K562 (cell line): ENCODE results near the gene FMN2. TPM values are rescaled to one million over a fixed set of nuclear protein-coding genes. Genes with fewer than 3 reads are reported as not detected.
A peak's percentile ranks its signal among the peaks of the same experiment; 100 is the strongest.

Source experiments
- KDM1A ChIP-seq, 2 experiments: fragments of 450-650 bp; IDR thresholded peaks; 2 replicates each; pipeline ENCODE4 v1.6.1; 2016; ENCODE audit warnings: mild to moderate bottlenecking in 2 of 2
- NBN ChIP-seq: fragments of 450-650 bp; IDR thresholded peaks from 2 replicates; pipeline ENCODE4 v1.6.1; 2016; ENCODE audit warnings: low read depth, mild to moderate bottlenecking
- POLR2H ChIP-seq: IDR thresholded peaks from 2 replicates; pipeline ENCODE4 v1.6.1; 2016; ENCODE audit warnings: missing genetic modification characterization, low read depth, mild to moderate bottlenecking, control low read depth, missing compliant biosample characterization, moderate library complexity
- RAD21 ChIP-seq, 2 experiments: fragments of 250-450 bp in 1 of 2; fragments of 450-650 bp in 1 of 2; sonication (Bioruptor Pico) in 1 of 2; formaldehyde crosslinking in 1 of 2; IDR thresholded peaks in 1 of 2; conservative IDR thresholded peaks in 1 of 2; 2 replicates each; pipeline versions ENCODE4 v1.4.0 to v1.8.0; 2020 to 2022; ENCODE audit warnings: mild to moderate bottlenecking in 2 of 2, moderate library complexity in 1 of 2
- RUNX1 ChIP-seq: sonication (generic); IDR thresholded peaks from 2 replicates; pipeline ENCODE4 v1.6.1; 2016; ENCODE audit warnings: antibody characterized with exemption, low read depth
- ZNF76 ChIP-seq: fragments of 250-450 bp; sonication (Bioruptor Pico); IDR thresholded peaks from 2 replicates; pipeline ENCODE4 v1.4.0; 2020; ENCODE audit warnings: mild to moderate bottlenecking, moderate library complexity, borderline replicate concordance
- polyA plus RNA-seq, 8 experiments: library from polyadenylated mRNA; depleted of rRNA in 4 of 8; stranded (reverse) in 5 of 8; unstranded in 3 of 8; fragments of >200 nt; fragmentation: Nextera tagmentation in 2 of 8; fragmentation: Illumina TruSeq in 1 of 8; extraction: Ambion mirVana in 2 of 8; extraction: Trizol in 1 of 8; gene quantifications; 2 replicates each; pipeline versions ENCODE4 v1.2.1 to v1.2.3, GENCODE V29; 2011 to 2014; ENCODE audit warnings: inconsistent platforms in 1 of 8, missing spikeins in 1 of 8
- total RNA-seq, 7 experiments: library from RNA; depleted of rRNA in 6 of 7; stranded (reverse); fragments of >200 nt in 6 of 7; fragmentation: Illumina TruSeq in 2 of 7; extraction: Trizol in 2 of 7; gene quantifications; 2 replicates each; pipeline versions ENCODE4 v1.2.1 to v1.2.3, GENCODE V29; 2011 to 2021; ENCODE audit warnings: low replicate concordance in 1 of 7
- TF ChIP-seq, protein P1 (sequence below), 2 experiments: fragments of 450-650 bp; formaldehyde crosslinking in 1 of 2; IDR thresholded peaks; 2 replicates each; pipeline versions ENCODE4 v1.4.0 to v1.6.1; 2014 to 2020; ENCODE audit warnings: mild to moderate bottlenecking in 2 of 2, borderline replicate concordance in 1 of 2, low read depth in 1 of 2
- TF ChIP-seq, protein P2 (sequence below), 3 experiments: IDR thresholded peaks in 2 of 3; conservative IDR thresholded peaks in 1 of 3; 2 replicates each; pipeline ENCODE4 v1.5.1; 2011 to 2012; ENCODE audit warnings: low read length in 3 of 3, mild to moderate bottlenecking in 3 of 3, control low read depth in 2 of 3, improper control_type of control experiment in 1 of 3, inconsistent platforms in 1 of 3, low read depth in 1 of 3, mixed read lengths in 1 of 3, moderate library complexity in 1 of 3; ENCODE audit not compliant: insufficient read depth in 2 of 3

FMN2 gene
- total and polyA plus RNA-seq, 9 of the 15 experiments (the other 6 are each of a cell fraction or from before 2014, with no cell fraction given): 0.15 to 0.45 (median 0.16) TPM; not detected in 3

DNA sequence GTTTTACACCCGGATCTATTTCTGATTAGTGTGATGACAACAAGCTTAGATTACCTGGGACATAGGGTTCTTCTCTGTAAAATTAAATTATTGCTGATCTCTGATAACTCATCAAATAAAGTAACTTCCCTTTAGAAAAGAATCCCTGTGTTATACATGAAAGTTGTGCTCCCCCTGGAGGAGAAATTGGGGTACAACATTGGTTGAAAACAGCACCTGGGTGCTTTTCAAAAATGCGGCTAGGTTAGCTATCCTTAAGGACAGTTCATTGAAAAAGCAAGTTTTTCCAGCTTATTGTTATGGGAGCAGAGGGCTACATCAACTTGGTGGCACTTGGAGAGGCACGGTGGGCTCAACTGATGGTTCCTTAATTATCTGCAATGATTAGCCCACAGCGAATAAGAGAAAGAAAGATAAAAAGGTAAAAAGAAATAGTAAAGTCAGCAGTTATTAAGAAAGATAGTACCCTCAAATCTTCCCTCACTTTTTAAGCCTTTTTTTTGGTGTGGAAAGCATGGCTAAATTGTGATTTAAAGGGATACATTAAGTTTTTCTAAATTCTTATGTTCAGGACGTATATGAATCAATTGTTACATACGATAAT lies 97.8 kb downstream of the FMN2 start (continued):
- TF ChIP-seq, protein P1, sequence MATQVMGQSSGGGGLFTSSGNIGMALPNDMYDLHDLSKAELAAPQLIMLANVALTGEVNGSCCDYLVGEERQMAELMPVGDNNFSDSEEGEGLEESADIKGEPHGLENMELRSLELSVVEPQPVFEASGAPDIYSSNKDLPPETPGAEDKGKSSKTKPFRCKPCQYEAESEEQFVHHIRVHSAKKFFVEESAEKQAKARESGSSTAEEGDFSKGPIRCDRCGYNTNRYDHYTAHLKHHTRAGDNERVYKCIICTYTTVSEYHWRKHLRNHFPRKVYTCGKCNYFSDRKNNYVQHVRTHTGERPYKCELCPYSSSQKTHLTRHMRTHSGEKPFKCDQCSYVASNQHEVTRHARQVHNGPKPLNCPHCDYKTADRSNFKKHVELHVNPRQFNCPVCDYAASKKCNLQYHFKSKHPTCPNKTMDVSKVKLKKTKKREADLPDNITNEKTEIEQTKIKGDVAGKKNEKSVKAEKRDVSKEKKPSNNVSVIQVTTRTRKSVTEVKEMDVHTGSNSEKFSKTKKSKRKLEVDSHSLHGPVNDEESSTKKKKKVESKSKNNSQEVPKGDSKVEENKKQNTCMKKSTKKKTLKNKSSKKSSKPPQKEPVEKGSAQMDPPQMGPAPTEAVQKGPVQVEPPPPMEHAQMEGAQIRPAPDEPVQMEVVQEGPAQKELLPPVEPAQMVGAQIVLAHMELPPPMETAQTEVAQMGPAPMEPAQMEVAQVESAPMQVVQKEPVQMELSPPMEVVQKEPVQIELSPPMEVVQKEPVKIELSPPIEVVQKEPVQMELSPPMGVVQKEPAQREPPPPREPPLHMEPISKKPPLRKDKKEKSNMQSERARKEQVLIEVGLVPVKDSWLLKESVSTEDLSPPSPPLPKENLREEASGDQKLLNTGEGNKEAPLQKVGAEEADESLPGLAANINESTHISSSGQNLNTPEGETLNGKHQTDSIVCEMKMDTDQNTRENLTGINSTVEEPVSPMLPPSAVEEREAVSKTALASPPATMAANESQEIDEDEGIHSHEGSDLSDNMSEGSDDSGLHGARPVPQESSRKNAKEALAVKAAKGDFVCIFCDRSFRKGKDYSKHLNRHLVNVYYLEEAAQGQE (IDR thresholded peaks at IDR 0.05; ENCODE audit: borderline replicate concordance): peak; percentile 12; the same call in 1 of the 2 replicates
- TF ChIP-seq, protein P1 (CRISPR knock-in tag; IDR thresholded peaks at IDR 0.05; ENCODE audit: low read depth): no peak
- TF ChIP-seq RAD21 (CRISPR knock-in tag; conservative IDR thresholded peaks at IDR 0.05 in 1 of 2, IDR thresholded peaks at IDR 0.05 in 1 of 2): peak; percentile 35 to 49; a peak in 3 of 4 replicates
- no peak for TF ChIP-seq NBN
- no peak for TF ChIP-seq RUNX1
- no peak for TF ChIP-seq KDM1A (IDR thresholded peaks at IDR 0.05)
- TF ChIP-seq, protein P2, sequence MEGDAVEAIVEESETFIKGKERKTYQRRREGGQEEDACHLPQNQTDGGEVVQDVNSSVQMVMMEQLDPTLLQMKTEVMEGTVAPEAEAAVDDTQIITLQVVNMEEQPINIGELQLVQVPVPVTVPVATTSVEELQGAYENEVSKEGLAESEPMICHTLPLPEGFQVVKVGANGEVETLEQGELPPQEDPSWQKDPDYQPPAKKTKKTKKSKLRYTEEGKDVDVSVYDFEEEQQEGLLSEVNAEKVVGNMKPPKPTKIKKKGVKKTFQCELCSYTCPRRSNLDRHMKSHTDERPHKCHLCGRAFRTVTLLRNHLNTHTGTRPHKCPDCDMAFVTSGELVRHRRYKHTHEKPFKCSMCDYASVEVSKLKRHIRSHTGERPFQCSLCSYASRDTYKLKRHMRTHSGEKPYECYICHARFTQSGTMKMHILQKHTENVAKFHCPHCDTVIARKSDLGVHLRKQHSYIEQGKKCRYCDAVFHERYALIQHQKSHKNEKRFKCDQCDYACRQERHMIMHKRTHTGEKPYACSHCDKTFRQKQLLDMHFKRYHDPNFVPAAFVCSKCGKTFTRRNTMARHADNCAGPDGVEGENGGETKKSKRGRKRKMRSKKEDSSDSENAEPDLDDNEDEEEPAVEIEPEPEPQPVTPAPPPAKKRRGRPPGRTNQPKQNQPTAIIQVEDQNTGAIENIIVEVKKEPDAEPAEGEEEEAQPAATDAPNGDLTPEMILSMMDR (IDR thresholded peaks at IDR 0.05 in 2 of 3, conservative IDR thresholded peaks at IDR 0.05 in 1 of 3; ENCODE audit: insufficient read depth in 2 of 3, low read depth in 1 of 3, low read length in 3 of 3): peak; percentile 42 to 65 (median 59); a peak in 5 of 6 replicates
- no peak for TF ChIP-seq ZNF76 (CRISPR knock-in tag)
- no peak for TF ChIP-seq POLR2H (tag)
- TF ChIP-seq, all 486 proteins: peak for 8
